HG03280 (cell line): ENCODE measurements around the gene GFOD1.

Experiments
- ATAC-seq: cut with Tn5 transposase; IDR thresholded peaks from one replicate; pipeline ENCODE4 v1.9.1; 2021; ENCODE audit warnings: mild to moderate bottlenecking, moderate library complexity; ENCODE audit not compliant: unreplicated experiment

GFOD1 gene

DNA sequence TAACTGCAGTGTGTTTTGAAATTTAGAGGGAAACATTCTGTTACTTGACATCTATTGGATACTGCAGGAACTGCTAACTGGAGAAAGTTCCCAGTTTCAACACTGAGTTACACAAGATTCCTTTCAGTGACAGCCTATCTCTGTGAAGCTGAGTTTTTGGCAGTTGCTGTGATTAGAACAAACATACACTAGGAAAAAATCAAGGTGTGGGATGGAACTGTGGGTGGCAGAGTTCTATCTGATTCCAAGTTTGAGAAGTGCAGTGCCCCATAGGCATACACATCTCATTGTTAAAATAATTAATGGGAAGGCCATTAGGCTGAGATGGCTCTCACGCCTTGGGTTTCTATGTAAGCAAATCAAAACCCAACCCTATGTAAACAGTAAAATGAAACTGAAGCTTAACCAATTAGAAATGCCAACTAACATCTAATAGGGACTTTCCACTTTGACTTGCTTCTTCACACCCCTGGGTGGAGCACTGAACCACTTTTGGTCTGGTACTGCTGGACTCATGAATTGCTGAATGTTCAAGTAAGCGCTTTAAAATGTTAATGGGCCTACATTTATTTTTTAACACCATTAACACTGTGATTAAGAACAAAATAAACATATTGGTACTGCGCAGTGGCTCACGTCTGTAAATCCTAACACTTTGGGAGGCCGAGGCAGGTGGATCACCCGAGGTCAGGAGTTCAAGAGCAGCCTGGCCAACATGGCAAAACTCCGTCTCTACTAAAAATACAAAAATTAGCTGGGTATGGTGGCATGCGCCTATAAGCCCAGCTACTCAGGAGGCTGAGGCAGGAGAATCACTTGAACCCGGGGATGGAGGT lies 103.9 kb downstream of the GFOD1 start:
- ATAC-seq, result peak; percentile 91

DNA sequence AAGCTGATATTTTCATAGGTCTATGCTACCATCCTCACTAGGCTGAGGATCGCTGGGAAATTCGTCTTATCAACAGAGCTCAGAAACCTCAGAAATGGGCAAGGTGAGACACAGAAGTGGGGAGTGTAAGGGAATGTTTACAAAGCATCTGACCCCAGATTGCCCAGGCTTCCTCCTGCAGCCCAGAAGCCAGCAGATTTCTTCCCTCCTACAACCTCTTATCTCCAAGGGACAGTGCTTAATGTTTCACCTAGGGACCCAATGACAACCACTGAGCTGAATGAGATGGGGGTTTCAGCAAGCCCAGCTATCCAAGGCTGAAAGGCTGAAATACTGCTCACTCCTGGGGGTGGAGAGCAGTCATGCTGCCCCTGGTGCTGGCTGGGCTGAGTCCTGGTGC lies 106.6 kb downstream of the GFOD1 start:
- no peak for ATAC-seq

- ATAC-seq, result no peak
These were observed 108.5 kb downstream of the GFOD1 start for GRCh38 chr6:13378669-13379590.

GRCh38 chr6:13377054-13377758 lies 110.2 kb downstream of the GFOD1 start:
- ATAC-seq, result no peak

- peak; percentile 52 for ATAC-seq
These were observed 112.0 kb downstream of the GFOD1 start for GRCh38 chr6:13375360-13375878.

- ATAC-seq, result no peak
These were observed 113.5 kb downstream of the GFOD1 start for GRCh38 chr6:13373919-13374318.

GRCh38 chr6:13373488-13373886 lies 113.9 kb downstream of the GFOD1 start:
- no peak for ATAC-seq

- no peak for ATAC-seq
These were observed 114.5 kb downstream of the GFOD1 start for GRCh38 chr6:13372688-13373487.

GRCh38 chr6:13372076-13372475 lies 115.3 kb downstream of the GFOD1 start:
- ATAC-seq, result no peak

- ATAC-seq, result no peak
These were observed 115.9 kb downstream of the GFOD1 start for GRCh38 chr6:13371421-13372072.

DNA sequence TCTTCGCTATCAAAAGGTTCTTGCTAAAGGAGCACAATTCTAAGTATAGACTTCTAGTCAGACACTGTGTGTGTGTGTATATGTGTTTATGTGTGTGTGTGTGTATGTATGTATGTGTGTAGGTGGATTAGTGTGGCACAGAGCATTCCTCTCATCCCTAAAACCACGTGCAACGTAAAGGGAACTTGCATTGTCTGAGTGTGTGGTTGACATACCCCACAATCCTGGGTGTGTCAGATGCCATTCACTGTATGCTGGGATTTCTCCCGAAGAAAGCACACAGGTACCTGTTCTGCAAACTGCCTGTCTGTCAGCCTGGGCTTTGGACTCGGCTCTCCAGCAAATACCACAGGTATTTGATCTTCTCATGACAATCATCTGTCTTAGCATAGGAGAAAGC lies 116.8 kb downstream of the GFOD1 start:
- ATAC-seq, result no peak

DNA sequence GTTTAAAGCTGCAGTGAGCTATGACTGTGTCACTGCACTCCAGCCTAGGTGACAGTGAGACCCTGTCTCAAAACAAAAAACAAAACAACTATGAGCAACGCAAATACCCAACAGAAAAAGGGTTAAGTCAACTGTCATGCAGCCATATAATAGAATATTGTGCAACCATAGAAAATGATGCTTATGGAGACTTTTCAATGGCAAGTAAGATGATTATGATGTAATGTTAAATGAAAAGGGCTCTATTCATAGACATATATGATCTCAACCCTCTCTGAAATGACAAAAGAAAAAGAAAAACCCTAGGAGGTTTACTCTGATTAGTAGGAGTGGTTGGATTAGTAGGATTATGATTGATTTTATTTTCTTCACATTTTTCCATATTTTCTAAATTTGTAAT lies 117.8 kb downstream of the GFOD1 start:
- ATAC-seq, result no peak

DNA sequence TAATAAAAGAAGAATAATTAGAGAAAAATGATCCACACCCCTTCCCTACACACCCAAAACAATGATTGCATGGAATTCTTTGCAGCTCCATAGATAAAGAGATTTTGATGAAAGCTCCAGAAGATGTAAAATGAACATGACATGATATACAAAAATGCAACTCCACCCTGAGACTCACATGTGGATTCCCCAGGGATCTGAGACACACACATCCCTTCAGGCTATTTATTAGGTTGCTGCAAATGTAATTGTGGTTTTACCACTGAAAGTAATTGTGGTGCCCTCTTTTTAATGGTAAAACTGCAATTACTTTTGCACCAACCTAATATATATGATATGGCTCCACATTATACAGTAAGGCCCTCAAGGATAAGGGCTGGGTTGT lies 118.7 kb downstream of the GFOD1 start:
- no peak for ATAC-seq

- ATAC-seq, result no peak
These were observed 119.2 kb downstream of the GFOD1 start for GRCh38 chr6:13368079-13368730.

GRCh38 chr6:13367396-13367795 lies 120.0 kb downstream of the GFOD1 start:
- ATAC-seq, result no peak

- no peak for ATAC-seq
These were observed 122.1 kb downstream of the GFOD1 start for GRCh38 chr6:13365320-13365719.

DNA sequence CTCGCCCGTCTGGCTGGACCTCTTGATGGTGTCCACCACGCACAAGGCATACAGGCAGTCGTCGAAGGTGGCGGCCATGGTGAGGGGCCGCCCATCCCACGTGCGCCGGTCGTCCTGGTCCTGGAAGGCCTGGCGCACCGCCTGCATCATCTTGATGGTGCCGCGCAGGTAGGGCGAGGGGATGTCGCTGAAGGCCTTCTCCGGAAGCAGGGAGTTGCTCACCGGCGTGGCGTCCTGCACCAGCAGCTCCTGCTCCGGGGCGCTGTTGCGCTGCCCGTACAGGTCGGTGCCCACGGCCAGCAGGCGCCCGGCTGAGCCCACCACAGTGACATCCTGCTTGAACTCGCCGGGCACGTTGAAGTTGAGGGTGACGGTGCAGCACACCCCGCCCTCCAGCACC lies 122.6 kb downstream of the GFOD1 start:
- no peak for ATAC-seq

DNA sequence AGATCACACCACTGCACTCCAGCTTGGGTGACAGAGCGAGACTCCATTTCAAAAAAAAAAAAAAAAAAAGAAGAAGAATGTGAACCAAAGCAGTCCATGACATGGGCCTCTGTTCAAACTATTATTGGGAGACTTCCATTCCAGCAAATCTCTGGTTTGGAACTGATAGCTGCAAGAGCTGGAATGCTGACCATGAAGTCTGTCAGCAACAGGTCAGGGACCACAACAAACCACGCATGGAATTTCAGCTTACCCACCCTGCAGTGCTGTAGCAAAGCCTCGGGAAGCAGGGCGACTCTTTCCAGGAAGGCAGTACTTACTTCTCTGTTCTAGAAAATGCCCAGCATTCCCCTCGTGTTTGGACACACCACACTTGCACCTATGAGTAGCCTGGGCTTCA lies 125.0 kb downstream of the GFOD1 start:
- no peak for ATAC-seq
